Activated naive CD8-positive, alpha-beta T cell treated with anti-CD3 and anti-CD28 coated beads, Interleukin-2, amount 10 ng/mL, durations not matched to agents 7 days and 5 days (primary cell): ENCODE results near the gene C17orf67. TPM values are rescaled to one million over a fixed set of nuclear protein-coding genes. Genes with fewer than 3 reads are reported as not detected.

Experiments
- ATAC-seq: fragments of 150-1000 bp; cut with Tn5 transposase; one replicate; pipeline ENCODE4 v1.10.0; 2021; ENCODE audit warnings: low read depth, moderate library complexity
- POLR2A ChIA-PET: fragments of 350-600 bp; sonication (Branson Sonifier 250); formaldehyde crosslinking; loops from one replicate; lab custom pipeline; 2021; ENCODE audit warnings: antibody characterized with exemption; lab: Charles Lee
- DNase-seq: peaks from one replicate; pipeline ENCODE4 v3.0.0; 2021
- H3K27ac Mint-ChIP-seq: one replicate; pipeline ENCODE4 v1.8.0; 2022; ENCODE audit warnings: mild to moderate bottlenecking, mixed read lengths
- H3K27me3 Mint-ChIP-seq: one replicate; pipeline ENCODE4 v1.8.0; 2022; ENCODE audit warnings: mild to moderate bottlenecking, moderate library complexity, mixed read lengths
- H3K36me3 Mint-ChIP-seq: one replicate; pipeline ENCODE4 v1.8.0; 2021; ENCODE audit warnings: mild to moderate bottlenecking, mixed read lengths
- H3K4me1 Mint-ChIP-seq: one replicate; pipeline ENCODE4 v1.8.0; 2021; ENCODE audit warnings: mixed read lengths
- H3K4me3 Mint-ChIP-seq: one replicate; pipeline ENCODE4 v1.8.0; 2022; ENCODE audit warnings: mild to moderate bottlenecking, moderate library complexity, mixed read lengths
- H3K9me3 Mint-ChIP-seq: one replicate; pipeline ENCODE4 v1.8.0; 2021; ENCODE audit warnings: mixed read lengths
- total RNA-seq, 2 experiments: library from RNA; stranded (reverse); gene quantifications; one replicate each; pipeline ENCODE4 v1.2.3, GENCODE V29; 2021

C17orf67 gene
- 1 to 10 TPM; 5.1 to 5.4 TPM for total RNA-seq

DNA sequence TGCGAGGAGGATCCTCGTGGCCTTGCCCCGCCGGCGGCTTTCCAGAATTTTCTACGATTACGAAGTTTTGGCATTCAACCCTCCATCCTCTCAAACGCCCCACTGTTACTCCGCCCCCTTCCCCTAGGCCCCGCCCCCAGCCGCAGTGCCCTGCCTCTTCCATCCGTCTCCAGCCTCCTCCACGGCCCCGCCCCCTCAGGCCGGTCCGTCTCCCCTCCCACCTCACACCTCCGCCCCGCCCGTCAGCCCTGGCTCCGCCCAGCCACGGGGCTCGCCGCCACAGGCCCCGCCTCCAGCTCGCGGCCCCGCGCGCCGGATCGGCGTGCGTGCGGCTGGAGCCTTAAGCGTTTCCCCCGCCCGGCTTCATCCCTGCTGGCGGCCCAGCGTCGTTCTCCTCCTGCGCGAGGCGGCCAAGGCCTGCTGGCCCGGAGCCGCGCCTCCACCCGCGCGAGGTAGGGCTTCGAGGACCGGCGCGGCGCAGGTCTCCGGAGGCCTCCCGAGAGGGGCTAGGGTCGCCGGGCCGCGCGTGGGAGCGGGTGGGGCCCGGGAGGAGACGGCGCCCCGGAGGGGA, at the start of gene C17orf67, which contains the start of gene DGKE:
TSS of gene C17orf67 (minus strand) at position 112 of the 571 bp plus-strand sequence. CDS start 18,110 bp downstream, outside the sequence.
TSS of gene DGKE (plus strand) at position 343 of the 571 bp plus-strand sequence. CDS start 645 bp downstream, outside the sequence.
- peak within 1 kb of the TSS; percentile 96 for H3K4me3 Mint-ChIP-seq
- H3K36me3 Mint-ChIP-seq, result peaks cover 27% of the 10 kb centered on the region
- H3K27me3 Mint-ChIP-seq, result no peaks in the 10 kb centered on the region
- DNase-seq (peak; percentile 100), ATAC-seq (peak; percentile 80)
- H3K4me1 Mint-ChIP-seq, result peaks cover 47% of the 10 kb centered on the region
- peak within 1 kb of the TSS; percentile 94 for H3K27ac Mint-ChIP-seq
- no peaks in the 10 kb centered on the region for H3K9me3 Mint-ChIP-seq
- POLR2A ChIA-PET, result interaction anchor here (0.9 to 1.9 kb wide), 7 partner anchors 10 to 251 kb away, joined by 3 to 9 read pairs (median 5); partner anchors contain the start of gene AKAP1

DNA sequence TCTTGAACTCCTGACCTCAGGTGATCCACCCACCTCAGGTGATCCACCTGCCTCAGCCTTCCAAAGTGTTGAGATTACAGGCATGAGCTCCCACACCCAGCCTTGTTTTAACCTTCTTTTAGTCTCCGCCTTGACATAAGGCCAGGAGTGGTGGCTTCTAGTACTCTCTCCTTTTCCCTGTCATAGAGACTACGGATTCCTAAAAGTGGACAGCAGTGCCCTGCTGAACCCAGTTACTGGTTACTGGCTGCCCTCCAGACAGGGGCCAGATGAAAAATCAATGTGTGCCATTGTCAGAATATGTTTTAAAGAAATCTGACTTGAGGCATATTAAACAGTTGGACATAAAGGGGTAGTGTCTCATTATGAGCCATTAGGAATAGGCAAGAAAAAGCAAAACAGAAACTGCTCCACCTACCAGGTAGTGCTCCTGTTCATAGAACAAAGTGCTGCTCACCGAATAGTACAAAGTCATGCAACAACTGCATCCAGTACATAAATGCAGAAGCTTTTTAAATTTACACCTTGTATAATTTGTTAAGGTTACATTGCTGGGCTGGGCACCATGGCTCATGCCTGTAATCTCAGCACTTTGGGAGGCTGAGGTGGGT, 48.1 kb upstream of the C17orf67 start:
- POLR2A ChIA-PET, result no interaction called here
- H3K27ac Mint-ChIP-seq, result no peak overlapping the region

GRCh38 chr17:56880571-56880970, 46.9 kb upstream of the C17orf67 start:
- no peak overlapping the region for H3K4me3 Mint-ChIP-seq
- peaks cover 3% of the 10 kb centered on the region for H3K27me3 Mint-ChIP-seq
- ATAC-seq, result no peak
- H3K36me3 Mint-ChIP-seq, result peaks cover 1% of the 10 kb centered on the region
- POLR2A ChIA-PET, result no interaction called here
- no peak overlapping the region for H3K27ac Mint-ChIP-seq
- no peak for DNase-seq
- no peaks in the 10 kb centered on the region for H3K9me3 Mint-ChIP-seq
- H3K4me1 Mint-ChIP-seq, result peaks cover 2% of the 10 kb centered on the region

More for the DNA sequence above, 48.1 kb upstream of the C17orf67 start:
- no peaks in the 10 kb centered on the region for H3K9me3 Mint-ChIP-seq
- peaks cover 6% of the 10 kb centered on the region for H3K36me3 Mint-ChIP-seq
- no peaks in the 10 kb centered on the region for H3K27me3 Mint-ChIP-seq
- ATAC-seq, result no peak
- no peak overlapping the region for H3K4me3 Mint-ChIP-seq
- H3K4me1 Mint-ChIP-seq, result peaks cover 2% of the 10 kb centered on the region
- no peak for DNase-seq

DNA sequence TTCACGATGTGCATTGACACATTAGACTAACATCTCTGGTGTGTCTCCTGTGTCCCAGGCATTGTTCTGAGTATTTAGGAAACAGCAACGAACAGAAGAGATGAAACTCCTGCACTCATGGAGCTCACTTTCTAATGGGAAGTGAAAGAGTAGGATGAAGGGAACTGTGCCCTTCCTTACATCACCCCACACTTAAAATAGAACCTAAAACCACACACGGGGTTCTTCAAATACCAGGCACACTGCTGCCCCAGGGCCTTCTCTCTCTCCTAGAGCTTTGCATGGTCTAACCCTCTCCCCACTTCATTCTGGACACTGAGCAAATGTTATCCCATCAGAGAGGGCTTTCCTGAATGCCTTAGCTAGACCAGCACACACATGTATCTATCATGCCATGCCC, 46.4 kb upstream of the C17orf67 start:
- H3K4me3 Mint-ChIP-seq, result no peak overlapping the region
- H3K9me3 Mint-ChIP-seq, result no peaks in the 10 kb centered on the region
- DNase-seq, result no peak
- peaks cover 1% of the 10 kb centered on the region for H3K36me3 Mint-ChIP-seq
- H3K4me1 Mint-ChIP-seq, result no peaks in the 10 kb centered on the region
- H3K27me3 Mint-ChIP-seq, result peaks cover 3% of the 10 kb centered on the region
- POLR2A ChIA-PET, result interaction anchor here (1.6 kb wide), 1 partner anchor 10 kb away, joined by 3 read pairs; no protein-coding TSS in a partner anchor
- ATAC-seq, result no peak
- no peak overlapping the region for H3K27ac Mint-ChIP-seq

DNA sequence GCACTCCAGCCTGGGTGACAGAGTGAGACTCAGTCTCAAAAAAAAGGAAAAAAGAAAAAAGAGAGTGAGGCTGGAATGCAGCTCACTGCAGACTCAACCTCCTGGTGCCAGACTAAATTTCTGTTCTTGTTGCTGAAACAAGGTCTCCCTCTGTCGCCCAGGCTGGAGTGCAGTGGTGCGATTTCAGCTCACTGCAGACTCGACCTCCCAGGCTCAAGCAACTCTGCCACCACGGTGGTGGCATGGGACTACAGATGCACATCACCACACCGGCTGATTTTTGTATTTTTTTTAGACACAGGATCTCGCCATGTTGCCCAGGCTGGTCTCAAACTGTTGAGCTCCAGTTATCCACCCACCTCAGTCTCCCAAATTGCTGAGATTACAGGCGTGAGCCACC, 45.6 kb upstream of the C17orf67 start:
- H3K9me3 Mint-ChIP-seq, result no peaks in the 10 kb centered on the region
- DNase-seq (no peak), ATAC-seq (no peak)
- H3K27ac Mint-ChIP-seq, result no peak overlapping the region
- POLR2A ChIA-PET, result interaction anchor here (1.6 kb wide), 1 partner anchor 11 kb away, joined by 3 read pairs; no protein-coding TSS in a partner anchor
- peaks cover 4% of the 10 kb centered on the region for H3K27me3 Mint-ChIP-seq
- H3K4me3 Mint-ChIP-seq, result no peak overlapping the region
- peaks cover 1% of the 10 kb centered on the region for H3K36me3 Mint-ChIP-seq
- H3K4me1 Mint-ChIP-seq, result no peaks in the 10 kb centered on the region

DNA sequence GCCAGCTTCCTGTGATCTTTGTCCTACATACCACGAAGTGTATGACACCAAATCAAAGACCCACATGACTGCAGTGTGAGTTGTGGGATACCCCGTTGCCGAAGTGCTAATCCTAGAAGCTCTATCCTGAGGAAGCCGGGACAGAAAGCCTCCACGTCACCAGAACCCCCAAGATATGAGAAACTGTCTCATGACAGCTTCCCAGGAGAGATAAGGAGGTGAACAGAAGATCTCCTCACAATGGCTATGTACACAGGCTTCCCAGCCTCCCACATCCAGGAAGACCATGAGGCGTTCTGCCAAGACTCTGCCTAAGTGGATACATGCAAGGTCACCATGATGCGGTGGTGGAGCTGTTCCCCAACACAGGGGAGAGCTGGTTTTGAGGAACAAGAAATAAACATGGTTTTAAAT, 43.1 kb upstream of the C17orf67 start:
- Mint-ChIP-seq H3K27me3 (peaks cover 12% of the 10 kb centered on the region), H3K9me3 (no peaks in the 10 kb centered on the region), H3K36me3 (peaks cover 1% of the 10 kb centered on the region), H3K4me3 (no peak overlapping the region), H3K4me1 (no peaks in the 10 kb centered on the region), H3K27ac (no peak overlapping the region)
- no peak for ATAC-seq
- POLR2A ChIA-PET, result no interaction called here
- DNase-seq, result no peak

DNA sequence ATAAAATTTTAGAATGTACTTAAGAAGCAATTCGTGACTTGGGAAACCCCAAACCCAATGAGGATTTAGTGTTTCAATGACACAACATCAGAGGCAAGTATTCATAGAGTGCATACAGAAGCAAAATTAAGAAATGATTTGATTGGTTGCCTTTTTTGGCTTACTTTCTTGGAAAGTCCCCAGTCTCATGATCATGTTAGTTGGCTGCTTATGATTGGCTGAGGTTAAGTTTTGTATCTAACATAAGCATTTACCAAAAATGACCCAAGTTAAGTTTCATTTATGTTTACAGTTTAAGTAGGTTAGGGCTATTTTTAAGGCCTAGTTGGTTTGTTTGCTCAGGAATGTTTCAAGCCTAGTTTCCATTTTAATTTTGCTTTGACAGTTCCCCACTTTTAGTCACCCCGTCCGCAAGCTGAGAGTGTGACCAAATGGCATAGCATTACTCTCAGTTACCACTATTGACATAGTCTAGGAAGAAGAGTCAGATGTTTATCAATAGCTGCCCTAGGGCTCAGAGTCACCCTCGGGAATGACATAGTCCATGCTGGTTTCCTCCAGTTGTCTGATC, 36.4 kb upstream of the C17orf67 start:
- Mint-ChIP-seq H3K4me1 (peaks cover 2% of the 10 kb centered on the region), H3K9me3 (no peaks in the 10 kb centered on the region), H3K4me3 (no peak overlapping the region), H3K36me3 (peaks cover 6% of the 10 kb centered on the region), H3K27me3 (peaks cover 11% of the 10 kb centered on the region), H3K27ac (no peak overlapping the region)
- POLR2A ChIA-PET, result interaction anchor here (1.0 kb wide), 1 partner anchor 20 kb away, joined by 3 read pairs; no protein-coding TSS in a partner anchor
- ATAC-seq (no peak), DNase-seq (no peak)

- Mint-ChIP-seq H3K27ac (no peak overlapping the region), H3K9me3 (no peaks in the 10 kb centered on the region), H3K27me3 (peaks cover 5% of the 10 kb centered on the region), H3K4me3 (no peak overlapping the region), H3K36me3 (peaks cover 7% of the 10 kb centered on the region), H3K4me1 (peaks cover 2% of the 10 kb centered on the region)
- ATAC-seq, result no peak
- POLR2A ChIA-PET, result no interaction called here
- DNase-seq, result no peak
Measured at GRCh38 chr17:56868716-56869115, 35.0 kb upstream of the C17orf67 start.

DNA sequence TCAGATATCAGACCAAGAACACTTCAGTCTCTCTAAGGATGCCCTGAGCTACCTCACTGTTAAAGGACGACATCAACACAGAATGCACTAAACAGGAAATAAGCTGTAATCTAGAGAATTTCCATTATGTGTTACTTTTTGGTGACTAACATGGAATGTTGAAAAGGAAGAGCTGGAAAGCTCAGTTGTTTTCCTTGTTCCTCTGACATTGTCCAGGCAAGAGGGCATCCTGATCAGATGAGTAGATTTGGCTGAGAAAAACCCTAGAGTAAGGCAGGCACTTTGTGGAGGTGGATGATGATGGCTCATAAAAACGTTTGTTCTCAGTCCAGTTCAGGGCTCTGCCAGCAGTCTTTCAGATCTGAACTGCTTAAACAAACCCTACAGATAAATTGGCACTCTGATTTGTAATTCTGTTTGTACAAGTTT, 34.2 kb upstream of the C17orf67 start:
- Mint-ChIP-seq H3K27me3 (peaks cover 2% of the 10 kb centered on the region), H3K36me3 (peaks cover 7% of the 10 kb centered on the region), H3K4me1 (peaks cover 2% of the 10 kb centered on the region), H3K4me3 (no peak overlapping the region), H3K27ac (no peak overlapping the region), H3K9me3 (no peaks in the 10 kb centered on the region)
- ATAC-seq, result no peak
- POLR2A ChIA-PET, result no interaction called here
- DNase-seq, result no peak

GRCh38 chr17:56866496-56866895, 32.8 kb upstream of the C17orf67 start:
- no peak overlapping the region for H3K27ac Mint-ChIP-seq
- DNase-seq (no peak), ATAC-seq (no peak)
- peaks cover 2% of the 10 kb centered on the region for H3K4me1 Mint-ChIP-seq
- no peaks in the 10 kb centered on the region for H3K9me3 Mint-ChIP-seq
- H3K27me3 Mint-ChIP-seq, result peaks cover 2% of the 10 kb centered on the region
- H3K4me3 Mint-ChIP-seq, result no peak overlapping the region
- POLR2A ChIA-PET, result no interaction called here
- peaks cover 13% of the 10 kb centered on the region for H3K36me3 Mint-ChIP-seq

- POLR2A ChIA-PET, result no interaction called here
- Mint-ChIP-seq H3K36me3 (peaks cover 16% of the 10 kb centered on the region), H3K9me3 (no peaks in the 10 kb centered on the region), H3K27me3 (no peaks in the 10 kb centered on the region), H3K4me3 (no peak overlapping the region), H3K4me1 (peaks cover 2% of the 10 kb centered on the region), H3K27ac (no peak overlapping the region)
- DNase-seq, result no peak
- no peak for ATAC-seq
Measured at GRCh38 chr17:56866076-56866475, 32.4 kb upstream of the C17orf67 start.

GRCh38 chr17:56863974-56864373, 30.3 kb upstream of the C17orf67 start:
- ATAC-seq (no peak), DNase-seq (no peak)
- H3K4me1 Mint-ChIP-seq, result no peaks in the 10 kb centered on the region
- no peaks in the 10 kb centered on the region for H3K9me3 Mint-ChIP-seq
- no peak overlapping the region for H3K4me3 Mint-ChIP-seq
- peaks cover 17% of the 10 kb centered on the region for H3K36me3 Mint-ChIP-seq
- H3K27ac Mint-ChIP-seq, result no peak overlapping the region
- POLR2A ChIA-PET, result interaction anchor here (0.7 kb wide), 1 partner anchor 27 kb away, joined by 4 read pairs; no protein-coding TSS in a partner anchor
- H3K27me3 Mint-ChIP-seq, result no peaks in the 10 kb centered on the region

GRCh38 chr17:56861899-56862298, 28.2 kb upstream of the C17orf67 start:
- POLR2A ChIA-PET, result no interaction called here
- Mint-ChIP-seq H3K36me3 (peaks cover 16% of the 10 kb centered on the region), H3K4me3 (no peak overlapping the region), H3K27ac (no peak overlapping the region), H3K4me1 (no peaks in the 10 kb centered on the region), H3K27me3 (no peaks in the 10 kb centered on the region), H3K9me3 (no peaks in the 10 kb centered on the region)
- ATAC-seq, result no peak
- no peak for DNase-seq
